ENCODE results near the gene KRT26.

The KRT26 gene

GRCh38 chr17:40734018-40734417, 38.0 kb downstream of the KRT26 start:
- Histone ChIP-seq H3K27me3 (ENCODE audit: low read length) (peaks cover 4% of the 10 kb centered on the region; the same call in 1 of the 2 replicates), H3K9me2 (replicated peaks; ENCODE audit: insufficient read depth, low read length) (no peaks in the 10 kb centered on the region), H3K36me3 (ENCODE audit: low read length) (no peaks in the 10 kb centered on the region), H2AFZ (ENCODE audit: low read depth, low read length, severe bottlenecking) (no peak overlapping the region), H3K4me2 (ENCODE audit: low read depth, low read length, poor library complexity, severe bottlenecking) (no peak overlapping the region), H4K20me1 (ENCODE audit: low read depth, low read length) (no peaks in the 10 kb centered on the region), H3F3A (ENCODE audit: insufficient read depth) (no peaks in the 10 kb centered on the region), H3K27ac (ENCODE audit: low read depth, low read length) (no peak overlapping the region), H3K9me3 (ENCODE audit: insufficient read depth, low read length) (no peaks in the 10 kb centered on the region), H3K9ac (ENCODE audit: low read length) (no peak overlapping the region), H3K4me3 (ENCODE audit: insufficient read depth, low read length, poor library complexity, severe bottlenecking) (no peak overlapping the region), H3K79me2 (ENCODE audit: insufficient read depth, low read length) (no peaks in the 10 kb centered on the region)
- no peak for TF ChIP-seq CTCF (IDR thresholded peaks at IDR 0.05; ENCODE audit: insufficient read depth, low read length, poor library complexity, severe bottlenecking)
- TF ChIP-seq EZH2phosphoT487 (conservative IDR thresholded peaks at IDR 0.05; ENCODE audit: low read length) = no peak

GRCh38 chr17:40730970-40731369, 41.0 kb downstream of the KRT26 start:
- Histone ChIP-seq H3K4me2 (ENCODE audit: low read depth, low read length, poor library complexity, severe bottlenecking) (no peak overlapping the region), H3K9me2 (replicated peaks; ENCODE audit: insufficient read depth, low read length) (no peaks in the 10 kb centered on the region)

GRCh38 chr17:40727447-40728231, 44.4 kb downstream of the KRT26 start:
- TF ChIP-seq EZH2phosphoT487 (conservative IDR thresholded peaks at IDR 0.05; ENCODE audit: low read length) (no peak), CTCF (IDR thresholded peaks at IDR 0.05; ENCODE audit: insufficient read depth, low read length, poor library complexity, severe bottlenecking) (no peak)
- no peaks in the 10 kb centered on the region for H4K20me1 ChIP-seq (ENCODE audit: low read depth, low read length)
- no peak overlapping the region for H3K4me2 ChIP-seq (ENCODE audit: low read depth, low read length, poor library complexity, severe bottlenecking)
- H3F3A ChIP-seq (ENCODE audit: insufficient read depth) = no peaks in the 10 kb centered on the region
- H3K79me2 ChIP-seq (ENCODE audit: insufficient read depth, low read length) = no peaks in the 10 kb centered on the region
- no peaks in the 10 kb centered on the region for H3K36me3 ChIP-seq (ENCODE audit: low read length)
- H3K27ac ChIP-seq (ENCODE audit: low read depth, low read length) = no peak overlapping the region
- H3K9ac ChIP-seq (ENCODE audit: low read length) = no peak overlapping the region
- H2AFZ ChIP-seq (ENCODE audit: low read depth, low read length, severe bottlenecking) = no peak overlapping the region
- no peaks in the 10 kb centered on the region for H3K9me2 ChIP-seq (replicated peaks; ENCODE audit: insufficient read depth, low read length)
- no peak overlapping the region for H3K4me3 ChIP-seq (ENCODE audit: insufficient read depth, low read length, poor library complexity, severe bottlenecking)
- no peaks in the 10 kb centered on the region for H3K9me3 ChIP-seq (ENCODE audit: insufficient read depth, low read length)
- peaks cover 4% of the 10 kb centered on the region; the same call in 1 of the 2 replicates for H3K27me3 ChIP-seq (ENCODE audit: low read length)

More at GRCh38 chr17:40730970-40731369, 41.0 kb downstream of the KRT26 start:
- H3F3A ChIP-seq (ENCODE audit: insufficient read depth) = no peaks in the 10 kb centered on the region
- H2AFZ ChIP-seq (ENCODE audit: low read depth, low read length, severe bottlenecking) = no peak overlapping the region
- no peaks in the 10 kb centered on the region for H3K79me2 ChIP-seq (ENCODE audit: insufficient read depth, low read length)
- TF ChIP-seq EZH2phosphoT487 (conservative IDR thresholded peaks at IDR 0.05; ENCODE audit: low read length) (no peak), CTCF (IDR thresholded peaks at IDR 0.05; ENCODE audit: insufficient read depth, low read length, poor library complexity, severe bottlenecking) (no peak)
- no peaks in the 10 kb centered on the region for H3K9me3 ChIP-seq (ENCODE audit: insufficient read depth, low read length)
- no peaks in the 10 kb centered on the region for H4K20me1 ChIP-seq (ENCODE audit: low read depth, low read length)
- H3K27ac ChIP-seq (ENCODE audit: low read depth, low read length) = no peak overlapping the region
- H3K27me3 ChIP-seq (ENCODE audit: low read length) = peaks cover 4% of the 10 kb centered on the region; the same call in 1 of the 2 replicates
- no peak overlapping the region for H3K4me3 ChIP-seq (ENCODE audit: insufficient read depth, low read length, poor library complexity, severe bottlenecking)
- H3K36me3 ChIP-seq (ENCODE audit: low read length) = no peaks in the 10 kb centered on the region
- H3K9ac ChIP-seq (ENCODE audit: low read length) = no peak overlapping the region

Data from SU-DHL-6 (cell line).